ENCODE data around the gene CIC.

CIC gene

DNA sequence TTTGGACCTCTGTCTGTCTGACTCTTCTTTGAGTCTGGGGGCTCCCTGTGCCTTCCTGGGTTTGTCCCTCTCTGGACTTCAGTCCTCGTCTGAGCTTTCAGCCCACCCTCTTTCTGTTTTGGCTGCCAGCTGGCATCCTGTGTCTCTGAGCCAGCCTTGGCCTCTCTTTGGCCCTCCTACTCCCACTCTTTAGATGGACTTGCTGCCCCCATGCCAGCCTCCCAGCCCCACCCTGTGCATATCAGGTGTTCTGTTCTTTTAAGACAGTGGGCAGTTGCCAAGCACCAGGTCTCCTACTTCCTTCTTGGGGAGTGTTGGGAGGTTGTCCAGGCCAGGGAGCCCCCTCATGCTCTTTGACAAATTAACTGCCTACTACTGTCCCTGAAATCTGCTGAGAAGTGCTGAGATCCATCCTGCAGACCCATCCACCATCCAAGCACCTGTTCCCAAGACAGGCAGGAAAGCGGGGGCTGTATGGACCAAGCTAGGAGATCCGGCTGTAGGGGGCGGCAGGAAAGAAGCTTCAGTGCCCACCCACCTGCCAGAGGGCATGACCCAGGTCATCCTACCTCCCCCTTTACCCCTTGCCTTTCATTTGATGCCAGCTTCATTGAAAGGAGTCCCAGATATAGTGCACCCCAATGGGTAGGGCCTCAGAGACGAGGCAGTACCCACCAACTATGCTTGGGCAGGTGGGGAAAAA lies 9.6 kb downstream of the CIC start:
- no peak for DNase-seq

DNA sequence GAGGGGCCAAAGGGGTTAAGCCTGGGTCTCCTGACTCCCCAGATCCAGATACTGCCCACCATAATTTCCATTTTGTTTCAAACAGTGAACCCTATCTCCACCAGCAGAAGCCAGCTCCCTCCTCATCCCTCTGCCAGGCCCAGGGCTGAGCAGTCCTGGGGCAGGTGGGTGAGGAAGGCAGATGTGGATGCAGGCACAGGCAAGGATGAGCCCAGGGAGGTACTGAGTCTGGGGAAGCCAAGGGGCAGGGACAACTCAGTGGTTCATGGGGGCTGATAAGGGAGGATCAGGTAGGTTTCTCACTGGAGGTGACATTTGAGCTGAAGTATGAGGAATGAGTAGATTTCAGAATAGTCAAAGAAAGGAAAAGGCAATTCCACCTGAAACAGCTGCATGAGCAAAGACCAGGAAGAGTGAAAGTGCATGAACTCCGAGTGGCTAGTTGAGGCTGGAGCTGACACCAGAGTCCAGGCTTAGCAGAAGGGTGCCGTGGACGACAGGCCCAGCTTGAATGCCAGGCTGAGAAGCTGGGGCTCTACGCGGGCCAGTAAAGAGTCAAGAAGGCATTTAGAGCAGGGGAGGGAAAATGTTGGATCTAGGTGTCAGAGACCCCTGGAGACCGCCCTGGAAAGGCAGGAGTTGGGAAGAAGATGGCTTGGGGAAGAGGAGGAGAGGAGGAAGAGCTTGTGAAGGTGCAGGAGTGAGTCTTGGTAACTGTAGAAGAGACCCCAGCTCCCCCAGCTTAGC lies 10.3 kb downstream of the CIC start:
- no peak for DNase-seq

DNA sequence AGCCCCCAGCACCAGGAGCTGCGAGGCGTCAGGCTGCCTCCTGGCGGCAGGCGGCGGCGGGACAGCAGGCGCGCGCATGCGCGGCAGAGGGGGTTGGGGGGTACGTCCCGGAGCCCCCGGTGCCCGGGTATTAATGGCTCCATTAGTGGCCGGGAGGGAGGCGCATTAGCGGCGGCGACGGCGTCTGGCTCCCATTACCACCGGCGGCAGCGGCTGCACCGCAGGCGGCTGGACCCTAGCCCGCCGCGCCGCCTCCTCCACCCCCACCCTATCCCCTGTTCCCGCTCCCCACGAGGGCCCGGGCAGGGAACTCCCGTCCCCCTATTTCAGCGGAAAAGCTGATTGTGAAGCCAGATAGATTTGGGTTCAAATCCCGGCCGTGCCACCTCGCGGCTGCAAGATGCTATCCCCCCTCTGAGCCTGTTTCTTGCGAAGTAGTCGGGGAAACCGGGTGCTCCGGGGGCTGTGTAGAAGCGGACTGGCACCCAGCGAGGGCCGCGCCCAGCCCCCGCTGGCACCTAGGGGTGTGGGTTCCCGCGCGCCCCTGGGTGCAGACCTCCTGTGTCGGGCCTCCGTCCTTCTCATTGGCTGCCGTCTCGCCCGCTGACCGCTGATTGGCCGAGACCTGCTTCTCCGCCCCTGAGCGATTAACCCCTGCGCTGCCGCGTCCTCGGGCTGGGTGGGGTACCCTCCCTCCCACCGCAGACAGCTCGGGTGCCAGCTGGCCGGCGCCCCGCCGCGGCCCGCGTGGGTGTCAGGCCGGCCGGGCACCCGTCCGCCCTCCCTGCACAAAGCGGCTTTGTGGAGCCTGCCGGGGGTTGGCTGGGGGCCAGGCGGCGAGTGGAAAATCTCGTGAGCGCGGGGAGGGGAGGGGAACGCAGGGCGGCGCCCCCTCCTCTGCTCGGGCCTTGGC lies 11.1 kb downstream of the CIC start:
- peak; percentile 92 for DNase-seq

DNA sequence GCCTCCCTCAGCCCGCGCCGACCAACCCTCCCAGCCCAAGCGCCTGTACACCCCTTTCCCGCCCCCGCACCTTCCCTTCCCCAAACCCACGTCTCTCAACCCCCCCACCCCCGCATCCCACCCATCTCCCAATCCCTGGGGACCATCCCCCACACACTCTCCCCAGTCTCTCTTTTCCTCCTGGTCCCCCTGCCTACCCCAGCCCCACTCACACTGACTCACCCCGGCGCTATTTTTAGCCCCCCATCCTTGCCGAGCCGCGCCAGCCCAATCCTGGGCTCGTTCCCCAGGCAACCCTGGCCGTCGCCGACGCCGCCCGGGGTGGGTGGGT lies 11.7 kb downstream of the CIC start:
- no peak for DNase-seq

DNA sequence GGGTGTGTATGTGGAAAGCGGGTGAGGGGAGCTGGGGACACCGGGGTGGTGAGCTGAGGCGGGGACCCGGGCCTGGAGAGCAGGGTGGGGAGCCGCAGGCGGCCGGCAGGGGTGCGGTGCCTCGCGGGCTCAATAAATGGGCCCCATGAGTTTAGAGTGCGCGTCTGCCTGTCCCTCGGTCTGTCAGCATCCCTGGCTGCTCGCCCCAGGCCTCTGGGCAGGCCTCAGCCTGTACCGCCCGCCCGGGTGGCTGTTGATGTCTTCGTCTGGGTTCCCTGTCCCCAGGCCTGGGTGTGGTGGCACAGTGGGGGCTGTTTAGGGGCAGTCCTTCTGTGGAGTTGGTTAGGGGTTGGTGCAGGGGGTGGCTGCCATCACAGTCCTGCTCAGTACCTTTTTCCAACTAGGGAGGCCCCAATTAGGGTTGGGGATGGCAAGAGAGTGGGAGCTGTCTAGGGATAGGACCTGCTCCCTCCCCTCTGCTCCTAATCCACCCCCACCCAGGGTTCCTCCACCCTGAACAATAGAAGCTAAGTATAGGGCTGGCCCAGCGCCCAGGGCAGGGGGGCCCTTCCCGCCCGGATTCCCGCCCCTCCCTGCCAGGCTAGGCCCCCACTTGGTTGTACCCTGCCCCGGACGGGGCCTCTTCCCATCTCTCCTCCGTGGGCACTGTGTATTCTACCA lies 12.2 kb downstream of the CIC start:
- DNase-seq, result peak; percentile 44

DNA sequence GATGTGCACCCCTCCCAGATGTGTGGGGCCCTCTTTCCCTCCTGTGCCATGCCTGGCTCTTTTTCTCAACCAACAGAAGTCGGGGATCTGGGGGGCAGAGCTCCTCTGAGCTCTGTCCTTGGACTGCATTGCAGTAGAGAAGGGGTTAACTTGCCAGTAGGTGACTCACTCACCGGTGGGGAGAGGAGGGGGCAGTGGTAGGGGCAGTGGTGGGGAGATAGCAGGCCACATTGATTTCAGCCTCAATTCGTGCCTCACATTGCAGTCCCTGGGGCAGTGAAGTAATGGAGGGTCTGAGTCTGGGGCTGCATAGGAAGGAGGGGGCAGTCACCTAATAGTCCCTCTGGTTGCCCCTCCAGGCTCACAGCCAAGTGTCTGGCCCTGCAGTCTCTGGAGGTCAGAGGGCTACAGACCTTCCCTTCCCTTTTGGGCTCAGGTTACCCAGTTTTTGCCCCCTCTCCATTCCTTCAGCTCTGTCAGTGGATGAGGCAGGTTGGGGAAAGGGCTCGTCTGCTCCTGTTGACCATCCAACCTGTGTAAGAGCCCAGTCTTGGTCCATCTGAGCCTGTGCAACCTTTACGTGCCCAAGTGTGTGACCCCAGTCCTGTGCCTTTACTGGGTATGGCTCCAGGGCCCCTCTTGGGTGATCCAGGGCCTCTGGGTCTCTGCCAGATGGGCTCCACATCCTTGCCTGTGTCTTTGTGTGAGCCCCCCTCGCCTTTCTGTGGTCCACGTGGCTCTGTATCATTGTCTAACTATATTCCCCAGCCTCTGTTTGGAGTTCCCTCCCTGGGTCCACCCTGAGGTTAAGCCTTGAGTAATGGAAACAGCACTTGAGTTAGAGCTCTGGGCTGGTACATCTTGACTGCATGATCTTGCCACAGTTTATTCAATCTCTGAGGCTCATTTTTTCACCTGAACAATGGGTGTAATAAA lies 13.0 kb downstream of the CIC start:
- DNase-seq, result no peak

DNA sequence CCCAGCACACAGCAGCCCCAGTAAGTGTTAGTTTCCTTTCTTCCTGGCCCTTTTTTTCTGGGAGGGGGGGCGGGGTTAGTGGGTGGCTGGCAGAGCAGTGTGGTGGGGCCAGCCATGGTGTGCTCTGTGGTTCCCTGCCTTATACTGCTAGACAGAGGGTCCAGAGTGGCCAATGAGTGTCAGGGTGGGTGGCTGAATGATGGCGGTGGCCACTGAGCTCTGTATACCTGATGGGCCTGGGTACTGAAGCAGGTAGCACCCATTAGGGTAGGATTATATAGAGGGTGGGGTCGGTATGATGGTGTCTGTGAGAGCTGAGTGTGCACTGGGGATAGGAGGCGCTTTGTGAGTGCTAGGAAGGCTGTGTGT lies 13.8 kb downstream of the CIC start:
- DNase-seq, result peak; percentile 43

DNA sequence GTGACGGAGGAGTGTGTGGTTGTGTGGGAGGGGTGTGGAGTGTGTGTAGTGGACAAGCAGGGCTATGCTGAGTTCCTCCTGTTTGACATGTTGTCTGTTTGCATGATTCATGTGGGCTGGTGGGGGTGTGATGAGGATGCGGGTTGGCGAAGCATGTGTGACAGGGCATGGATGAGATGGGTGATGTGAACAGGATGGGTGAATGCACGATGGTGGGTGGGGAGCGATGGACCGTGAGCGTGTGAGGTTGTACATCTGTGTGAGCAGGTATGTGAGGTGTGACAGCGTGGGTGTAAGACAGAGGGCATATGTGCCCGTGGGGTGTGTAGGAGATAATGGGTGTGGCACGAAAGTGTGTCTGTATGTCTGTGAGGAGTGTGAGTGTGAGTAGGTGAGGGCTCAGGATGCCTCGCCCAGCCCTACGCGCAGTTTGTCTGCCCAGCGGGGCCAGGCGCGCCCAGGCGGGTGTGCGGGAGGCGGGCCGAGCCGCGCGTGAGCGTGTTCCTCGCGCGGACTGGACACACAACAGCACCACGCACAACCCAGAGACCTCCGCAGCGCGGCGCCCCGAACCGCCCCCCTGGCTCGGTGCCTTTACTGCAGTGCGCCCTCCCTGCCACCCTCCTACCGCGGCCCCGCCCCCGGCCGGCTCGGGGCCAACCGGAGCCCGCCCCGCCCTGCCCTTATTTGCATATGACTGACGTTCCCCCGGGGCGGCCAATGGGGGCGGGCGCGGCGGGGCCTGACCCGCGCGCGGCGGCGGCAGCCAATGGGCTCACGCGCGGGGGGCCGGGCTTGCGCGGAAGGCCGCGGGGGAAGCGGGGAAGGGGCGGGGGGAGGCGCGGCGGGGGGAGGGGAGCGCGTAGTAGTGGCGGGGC lies 14.4 kb downstream of the CIC start:
- DNase-seq, result peak; percentile 97

DNA sequence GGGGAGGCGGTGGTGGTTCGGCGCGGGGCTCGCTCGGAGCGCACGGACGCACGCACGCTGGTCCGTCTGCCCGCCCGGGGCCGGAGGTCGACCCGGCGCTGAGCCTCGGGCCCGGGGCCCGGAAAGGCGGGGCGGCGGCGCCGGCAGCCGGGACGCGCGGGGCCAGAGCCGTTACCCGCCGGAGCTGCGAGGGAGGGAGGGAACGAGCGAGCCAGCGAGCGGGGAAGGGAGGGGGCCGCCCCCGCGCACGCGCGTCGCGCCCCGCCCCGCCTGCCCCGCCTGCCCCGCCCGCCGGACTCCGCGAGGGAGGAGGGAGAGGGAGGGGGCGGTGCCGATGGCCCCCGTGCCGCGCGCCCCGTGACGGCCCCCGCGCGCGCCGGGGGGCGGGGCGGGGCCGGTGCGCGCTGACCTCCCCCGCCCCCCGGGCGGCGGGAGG lies 15.0 kb downstream of the CIC start:
- DNase-seq, result peak; percentile 91

DNA sequence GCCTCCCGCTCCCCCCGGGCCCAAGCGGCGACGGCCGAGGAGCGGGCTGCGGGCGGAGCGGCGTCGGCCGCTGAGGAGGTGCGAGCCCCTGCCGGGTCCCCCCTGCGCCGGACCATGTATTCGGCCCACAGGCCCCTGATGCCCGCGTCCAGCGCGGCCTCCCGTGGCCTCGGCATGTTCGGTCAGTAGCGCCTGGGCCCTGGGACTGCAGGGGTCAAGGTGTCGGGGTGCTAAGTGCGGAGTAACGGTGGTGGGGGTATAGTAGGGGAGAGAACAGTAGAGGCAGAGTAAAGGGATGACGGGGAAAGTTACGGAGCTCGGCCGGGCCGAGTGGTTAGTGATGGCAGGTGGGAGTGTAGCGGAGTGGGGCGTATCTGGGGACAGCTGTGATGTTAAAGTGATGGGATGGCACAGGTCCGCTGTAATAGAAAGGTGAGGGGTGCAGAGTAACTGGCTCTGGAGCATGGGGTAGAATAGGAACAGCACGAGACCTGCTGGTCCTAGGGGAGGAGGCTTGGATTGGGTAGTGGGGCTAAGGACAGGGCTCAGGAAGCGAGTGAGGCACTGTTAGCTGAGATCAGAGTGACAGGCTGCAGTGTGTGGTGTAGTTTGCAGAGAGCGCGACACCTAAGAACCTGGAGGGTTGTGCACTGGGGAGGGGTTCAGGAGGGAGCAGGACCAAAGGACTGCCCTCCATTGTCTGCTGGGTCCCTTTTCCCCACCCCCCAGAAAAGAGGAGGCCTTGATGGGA lies 15.7 kb downstream of the CIC start:
- DNase-seq, result no peak

DNA sequence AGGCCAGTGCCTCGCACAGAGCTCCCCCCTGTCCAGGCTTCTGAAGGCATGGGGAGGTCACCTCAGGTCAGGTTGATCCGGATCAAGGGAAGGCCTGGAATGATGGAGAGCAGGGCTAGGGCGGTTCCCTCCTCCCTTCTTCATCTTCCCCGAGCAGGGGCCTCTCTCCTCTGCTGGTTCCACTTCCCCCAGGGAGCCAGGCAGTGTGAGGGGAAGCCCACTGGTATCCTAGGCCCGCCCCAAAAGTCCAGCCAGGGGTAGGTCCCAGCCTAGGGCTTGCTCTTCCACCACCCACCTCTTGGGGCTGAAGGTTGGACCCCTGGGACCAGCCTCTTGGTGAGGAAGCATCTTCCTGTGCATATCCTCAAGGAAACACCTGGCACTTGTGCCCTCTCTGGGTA lies 16.5 kb downstream of the CIC start:
- DNase-seq, result no peak

DNA sequence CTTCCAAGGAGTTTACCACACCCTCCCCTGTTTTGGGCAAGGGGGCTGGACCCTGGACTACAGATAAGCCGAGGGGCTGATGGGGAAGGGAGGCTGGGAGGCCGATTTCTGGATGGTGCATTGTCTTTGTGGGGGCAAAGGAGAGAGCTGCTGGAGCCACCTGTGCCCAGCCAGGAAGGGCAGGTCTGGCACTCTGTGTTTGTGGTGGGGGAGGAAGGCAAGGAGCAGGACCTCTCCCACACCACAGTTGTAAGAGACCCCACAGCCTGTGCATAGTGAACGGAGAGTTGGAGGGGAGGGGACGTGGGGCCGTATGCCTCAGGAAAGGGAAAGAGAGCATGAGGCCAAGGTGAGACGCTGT lies 16.9 kb downstream of the CIC start:
- DNase-seq, result no peak

DNA sequence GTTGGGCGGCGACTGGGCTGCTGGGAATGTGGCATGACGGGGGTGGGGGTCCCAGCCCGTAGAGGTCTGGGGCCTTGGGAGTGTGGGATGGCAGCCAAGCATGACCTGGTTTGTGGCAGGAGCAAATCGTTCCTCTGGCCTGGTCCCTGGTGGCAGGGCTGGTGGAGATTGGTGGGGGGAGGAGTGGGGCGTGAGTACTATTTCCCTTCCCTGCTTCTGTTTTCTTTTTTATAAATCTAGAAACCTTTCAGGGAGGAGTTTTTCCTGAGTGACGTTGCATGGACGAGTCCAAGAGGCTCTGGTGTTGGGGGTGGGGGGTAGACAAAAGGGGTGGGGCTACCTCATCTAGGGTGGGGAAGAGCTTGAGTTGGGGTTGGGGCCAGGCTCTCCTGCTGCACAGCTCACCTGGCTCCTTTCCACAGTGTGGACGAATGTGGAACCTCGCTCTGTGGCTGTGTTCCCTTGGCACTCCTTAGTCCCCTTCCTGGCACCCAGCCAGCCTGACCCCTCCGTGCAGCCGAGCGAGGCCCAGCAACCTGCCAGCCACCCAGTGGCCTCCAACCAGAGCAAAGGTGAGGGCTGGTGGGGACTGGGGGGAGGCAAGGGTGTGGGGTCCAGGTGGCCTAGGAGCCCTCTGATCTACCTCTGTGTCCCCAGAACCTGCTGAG lies 17.4 kb downstream of the CIC start:
- no peak for DNase-seq

DNA sequence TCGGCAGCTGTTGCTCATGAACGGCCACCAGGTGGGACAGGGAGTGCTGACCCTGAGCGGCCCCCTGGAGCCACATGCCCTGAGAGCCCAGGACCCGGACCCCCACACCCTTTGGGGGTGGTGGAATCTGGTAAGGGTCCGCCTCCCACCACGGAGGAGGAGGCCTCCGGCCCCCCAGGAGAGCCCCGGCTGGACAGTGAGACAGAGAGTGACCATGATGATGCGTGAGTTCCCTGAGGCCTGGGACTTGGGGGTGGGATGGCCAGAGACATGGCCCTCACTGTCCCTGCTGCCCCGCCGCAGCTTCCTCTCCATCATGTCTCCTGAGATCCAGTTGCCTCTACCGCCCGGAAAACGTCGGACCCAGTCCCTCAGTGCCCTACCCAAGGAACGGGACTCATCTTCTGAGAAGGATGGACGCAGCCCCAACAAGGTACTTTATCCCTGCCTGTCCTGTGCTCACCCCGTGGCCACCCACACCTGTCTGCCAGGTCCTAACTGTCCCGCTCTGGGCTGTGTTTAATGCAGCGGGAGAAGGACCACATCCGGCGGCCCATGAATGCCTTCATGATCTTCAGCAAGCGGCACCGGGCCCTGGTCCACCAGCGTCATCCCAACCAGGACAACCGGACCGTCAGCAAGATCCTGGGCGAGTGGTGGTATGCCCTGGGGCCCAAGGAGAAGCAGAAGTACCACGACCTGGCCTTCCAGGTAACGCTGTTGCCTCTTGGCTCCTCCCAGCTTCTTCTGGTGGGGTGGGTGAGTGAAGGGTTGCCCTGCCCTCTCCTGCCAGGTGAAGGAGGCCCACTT lies 18.2 kb downstream of the CIC start:
- no peak for DNase-seq

DNA sequence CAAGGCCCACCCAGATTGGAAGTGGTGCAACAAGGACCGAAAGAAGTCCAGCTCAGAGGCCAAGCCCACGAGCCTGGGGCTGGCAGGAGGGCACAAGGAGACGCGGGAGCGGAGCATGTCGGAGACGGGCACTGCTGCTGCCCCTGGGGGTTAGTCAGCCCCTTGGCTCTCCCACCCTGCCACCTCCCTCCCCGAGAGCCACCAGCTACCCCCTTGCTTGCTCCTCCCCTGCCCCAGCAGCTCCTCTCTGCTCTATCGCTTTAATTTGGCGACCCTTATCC lies 18.7 kb downstream of the CIC start:
- no peak for DNase-seq

DNA sequence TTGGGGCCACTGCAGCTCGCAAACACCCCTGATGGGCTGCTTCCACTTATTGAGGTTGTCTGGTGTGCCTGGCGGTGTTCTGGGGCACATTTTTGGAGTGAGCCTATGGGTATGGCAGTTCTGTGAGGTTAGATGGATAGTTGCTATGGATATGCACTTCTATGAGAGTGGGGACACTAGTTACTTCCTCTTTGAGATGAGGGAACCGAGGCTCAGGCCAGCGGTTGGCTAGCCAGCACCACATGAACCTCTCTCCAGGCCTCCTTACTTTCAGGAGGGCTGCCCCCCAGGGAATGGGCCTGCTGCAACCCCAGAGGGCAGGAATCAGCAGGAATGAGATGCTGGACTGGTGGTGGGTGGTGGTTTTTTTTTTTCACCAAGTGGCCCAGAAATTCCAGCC lies 19.3 kb downstream of the CIC start:
- no peak for DNase-seq

DNA sequence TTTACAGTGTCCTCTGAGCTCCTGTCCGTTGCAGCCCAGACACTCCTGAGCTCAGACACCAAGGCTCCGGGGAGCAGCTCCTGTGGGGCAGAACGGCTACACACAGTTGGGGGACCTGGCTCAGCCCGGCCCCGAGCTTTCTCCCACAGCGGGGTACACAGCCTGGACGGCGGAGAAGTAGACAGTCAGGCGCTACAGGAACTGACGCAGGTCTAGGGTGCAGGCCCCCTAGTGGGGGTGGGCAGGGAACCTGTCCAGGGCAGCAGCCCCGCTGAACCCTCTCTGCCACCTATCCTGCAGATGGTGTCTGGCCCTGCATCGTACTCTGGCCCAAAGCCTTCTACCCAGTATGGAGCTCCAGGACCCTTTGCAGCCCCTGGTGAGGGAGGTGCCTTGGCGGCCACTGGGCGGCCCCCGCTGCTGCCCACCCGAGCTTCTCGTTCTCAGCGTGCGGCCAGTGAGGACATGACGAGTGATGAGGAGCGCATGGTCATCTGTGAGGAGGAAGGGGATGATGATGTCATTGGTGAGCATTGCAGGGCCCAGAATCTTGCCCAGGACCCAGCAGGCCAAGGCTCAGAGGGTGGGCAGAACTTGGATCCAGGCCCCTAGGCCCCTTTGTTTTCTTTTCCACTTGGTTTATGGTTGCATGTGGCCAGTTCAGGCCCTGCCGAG lies 20.0 kb downstream of the CIC start:
- no peak for DNase-seq

DNA sequence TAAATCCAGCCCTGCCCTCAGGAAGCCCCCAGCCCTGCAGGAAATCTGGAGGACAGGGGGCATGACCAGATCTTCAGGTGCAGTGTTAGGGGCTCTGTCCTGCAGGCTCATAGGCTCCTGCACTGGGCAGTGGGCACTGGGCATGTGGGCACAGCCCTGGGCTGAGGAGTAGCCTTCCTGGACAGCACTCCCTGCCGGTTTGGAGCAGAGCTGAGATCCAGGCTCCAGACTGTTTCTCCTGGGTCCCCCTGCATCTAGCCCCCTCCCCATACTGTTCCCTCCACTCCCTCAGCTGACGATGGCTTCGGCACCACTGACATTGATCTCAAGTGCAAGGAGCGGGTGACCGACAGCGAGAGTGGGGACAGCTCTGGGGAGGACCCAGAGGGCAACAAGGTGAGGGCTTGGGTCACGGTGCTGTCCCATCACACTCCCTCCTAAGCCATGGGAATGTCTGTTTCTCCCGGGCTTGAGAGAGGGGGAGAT lies 20.5 kb downstream of the CIC start:
- DNase-seq, result no peak

Data from CD4-positive, alpha-beta T cell treated with Interleukin-17A for 1 hour (primary cell).